Psoas muscle (tissue), 8 donors: ENCODE measurements around the gene FGF19. TPM values are rescaled to one million over a fixed set of nuclear protein-coding genes. Genes with fewer than 3 reads are reported as not detected.

Experiments used
- ATAC-seq, 4 donors: fragments of 200-7000 bp; cut with Tn5 transposase; one replicate each; pipeline ENCODE4 v1.9.1; 2020; ENCODE audit warnings: moderate library complexity in 3 of 4, mild to moderate bottlenecking in 2 of 4
- DNase-seq, 2 donors: peaks; one replicate each; pipeline ENCODE4 v3.0.0-alpha.2; 2020
- H3K27ac ChIP-seq: fragments of 200-600 bp; one replicate; pipeline ENCODE4 v1.8.0; 2022
- H3K27me3 ChIP-seq, 3 donors: fragments of 200-600 bp in 1 of 3; one replicate each; pipeline versions ENCODE4 v1.6.1 to v1.8.0; 2013 to 2022; ENCODE audit warnings: low read length in 2 of 3, mild to moderate bottlenecking in 2 of 3, moderate library complexity in 1 of 3; ENCODE audit not compliant: insufficient read depth in 3 of 3
- H3K36me3 ChIP-seq, 2 donors: fragments of 200-600 bp in 1 of 2; one replicate each; pipeline versions ENCODE4 v1.6.1 to v1.8.0; 2013 to 2022; ENCODE audit warnings: low read depth in 1 of 2, mild to moderate bottlenecking in 1 of 2, moderate library complexity in 1 of 2; ENCODE audit not compliant: insufficient read depth in 1 of 2
- H3K4me1 ChIP-seq: fragments of 200-600 bp; one replicate; pipeline ENCODE4 v1.8.0; 2022
- H3K4me3 ChIP-seq: fragments of 200-600 bp; one replicate; pipeline ENCODE4 v1.8.0; 2022; ENCODE audit warnings: mild to moderate bottlenecking
- H3K9me3 ChIP-seq: fragments of 200-600 bp; one replicate; pipeline ENCODE4 v1.8.0; 2022
- WGBS, 3 donors: extraction: QIAGEN DNeasy Blood & Tissue Kit; methylation state at CpG; one replicate each; pipeline versions ENCODE4 v1.1.6 to v1.1.7; 2013; 5-methylcytosine and 5-hydroxymethylcytosine counted together
- intact Hi-C, 2 donors: fragments of 100-400 bp; cut with DNase I; formaldehyde crosslinking; loops; one replicate each; pipeline versions ENCODE4 v1.11.0 to v1.14.2; 2022
- long read RNA-seq, 2 donors: library from polyadenylated mRNA; unstranded; transcript quantifications; one replicate each; pipeline ENCODE4 v2.0.0, GENCODE V29; 2021
- polyA plus RNA-seq, 3 donors: library from polyadenylated mRNA; stranded (reverse); fragments of 200-250 nt; gene quantifications; one replicate each; pipeline ENCODE4 v1.2.3, GENCODE V29; 2013
- total RNA-seq, 4 donors: library from RNA; stranded (reverse); fragmentation: NEBNext Ultra II Directional in 2 of 4; extraction: Animal tissue kit (Norgen Biotek cat#: 25700) in 2 of 4; gene quantifications; one replicate each; pipeline versions ENCODE4 v1.2.1 to v1.2.4, GENCODE V29; 2021 to 2023
- TF ChIP-seq, protein P1 (sequence below): fragments of 200-600 bp; IDR thresholded peaks from one replicate; pipeline ENCODE4 v1.8.0; 2022; ENCODE audit warnings: antibody characterized with exemption
- donor health status: healthy with polysubstance abuse.
- donor health status: DM: no; HTN: no; CAD: no; lungs with moderate emphysema.
- donor health status: Bipolar disorder and iron deficiency.
- donor health status: healthy.
- donor health status: DM: yes; HTN: yes; CAD: no.
- donor health status: DM: no; HTN: no; CAD: no.
- donor health status: DM: no; HTN: no; CAD: no.
- donor health status: DM: yes; HTN: yes; CAD: no.

Gene FGF19, protein sequence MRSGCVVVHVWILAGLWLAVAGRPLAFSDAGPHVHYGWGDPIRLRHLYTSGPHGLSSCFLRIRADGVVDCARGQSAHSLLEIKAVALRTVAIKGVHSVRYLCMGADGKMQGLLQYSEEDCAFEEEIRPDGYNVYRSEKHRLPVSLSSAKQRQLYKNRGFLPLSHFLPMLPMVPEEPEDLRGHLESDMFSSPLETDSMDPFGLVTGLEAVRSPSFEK
- total RNA-seq (not detected), polyA plus RNA-seq (not detected)
- long read RNA-seq, donor 1, result 0 reads
- long read RNA-seq, donor 2, result 0 reads

DNA sequence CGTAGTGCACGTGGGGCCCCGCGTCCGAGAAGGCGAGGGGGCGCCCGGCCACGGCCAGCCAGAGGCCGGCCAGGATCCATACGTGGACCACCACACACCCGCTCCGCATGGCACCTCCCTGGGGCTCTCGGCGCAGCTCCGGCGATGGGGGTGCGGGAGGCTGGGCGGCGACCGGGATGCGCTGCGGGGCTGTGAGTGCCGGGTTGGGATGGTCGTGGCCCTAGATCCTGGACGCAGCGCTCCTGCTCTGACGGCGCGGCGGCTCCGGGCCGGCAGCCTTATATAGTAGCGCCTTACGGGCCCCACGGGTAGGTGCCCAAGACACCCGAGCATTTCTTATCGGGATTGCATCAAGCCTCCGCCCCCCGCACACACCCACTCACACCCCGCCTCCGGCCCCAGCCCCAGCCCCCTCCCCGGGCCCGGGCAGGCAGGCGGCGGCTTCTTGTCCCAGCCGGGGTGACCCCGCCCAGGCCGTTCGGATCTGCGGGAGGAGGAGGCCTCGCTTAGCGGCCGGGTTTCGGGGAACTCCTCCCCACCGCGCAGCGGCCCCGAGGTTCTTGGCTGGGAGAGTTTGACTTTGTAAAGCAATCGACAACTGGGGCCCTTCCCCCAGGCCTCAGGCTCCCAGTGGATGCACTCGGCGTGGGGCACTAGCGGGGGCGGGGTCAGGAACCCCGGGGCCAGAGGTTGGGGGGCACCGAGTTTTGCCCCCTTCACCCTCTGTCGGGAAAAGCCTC is at the start of gene FGF19:
TSS of gene FGF19 (minus strand) at position 255 of the 740 bp plus-strand sequence. CDS start at position 109, 146 bp downstream.
- peak within 1 kb of the TSS; percentile 11 for H3K4me3 ChIP-seq
- TF ChIP-seq, protein P1, sequence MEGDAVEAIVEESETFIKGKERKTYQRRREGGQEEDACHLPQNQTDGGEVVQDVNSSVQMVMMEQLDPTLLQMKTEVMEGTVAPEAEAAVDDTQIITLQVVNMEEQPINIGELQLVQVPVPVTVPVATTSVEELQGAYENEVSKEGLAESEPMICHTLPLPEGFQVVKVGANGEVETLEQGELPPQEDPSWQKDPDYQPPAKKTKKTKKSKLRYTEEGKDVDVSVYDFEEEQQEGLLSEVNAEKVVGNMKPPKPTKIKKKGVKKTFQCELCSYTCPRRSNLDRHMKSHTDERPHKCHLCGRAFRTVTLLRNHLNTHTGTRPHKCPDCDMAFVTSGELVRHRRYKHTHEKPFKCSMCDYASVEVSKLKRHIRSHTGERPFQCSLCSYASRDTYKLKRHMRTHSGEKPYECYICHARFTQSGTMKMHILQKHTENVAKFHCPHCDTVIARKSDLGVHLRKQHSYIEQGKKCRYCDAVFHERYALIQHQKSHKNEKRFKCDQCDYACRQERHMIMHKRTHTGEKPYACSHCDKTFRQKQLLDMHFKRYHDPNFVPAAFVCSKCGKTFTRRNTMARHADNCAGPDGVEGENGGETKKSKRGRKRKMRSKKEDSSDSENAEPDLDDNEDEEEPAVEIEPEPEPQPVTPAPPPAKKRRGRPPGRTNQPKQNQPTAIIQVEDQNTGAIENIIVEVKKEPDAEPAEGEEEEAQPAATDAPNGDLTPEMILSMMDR, result no peak
- DNase-seq, result no peak
- H3K9me3 ChIP-seq, result no peaks in the 10 kb centered on the region
- ATAC-seq, result no peak
- intact Hi-C loops, result no loop called here
- whole genome bisulfite sequencing, 3 donors, result 0 to 1% (median 1%) methylated on average over 31 to 67 of the region's 67 CpGs
- peaks cover 0 to 85% (median 26%) of the 10 kb centered on the region in 3 donors for H3K27me3 ChIP-seq
- peaks cover 6% of the 10 kb centered on the region for H3K4me1 ChIP-seq
- H3K36me3 ChIP-seq, result no peaks in the 10 kb centered on the region
- H3K27ac ChIP-seq, result no peak within 1 kb of the TSS

DNA sequence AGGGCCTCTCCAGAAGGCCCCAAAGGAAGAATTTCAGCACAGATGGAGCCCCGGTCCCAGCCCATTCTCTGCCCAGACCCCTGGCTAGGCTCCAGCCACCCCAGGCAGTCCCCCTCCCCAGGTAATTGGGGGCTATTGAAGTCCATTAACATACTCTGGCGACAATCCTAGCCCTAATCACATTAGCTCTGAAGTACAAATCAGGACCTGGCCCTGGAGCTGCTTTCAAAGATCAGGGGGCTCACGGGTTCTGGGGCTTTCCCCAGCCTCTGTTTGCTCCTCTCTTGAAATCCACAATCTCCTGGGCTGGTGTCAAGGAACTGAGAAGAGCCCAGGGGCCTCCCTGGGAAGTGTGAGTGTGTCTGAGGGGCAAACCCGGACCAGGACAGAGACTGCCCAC is 49.1 kb upstream of the FGF19 start:
- intact Hi-C loops, result no loop called here
- H3K9me3 ChIP-seq, result no peaks in the 10 kb centered on the region
- 11 to 14% (median 13%) methylated on average over 4 of the region's 4 CpGs for WGBS, 3 donors
- TF ChIP-seq, protein P1, result no peak
- ATAC-seq, result no peak
- peaks cover 0 to 5% (median 0%) of the 10 kb centered on the region in 3 donors for H3K27me3 ChIP-seq
- H3K4me3 ChIP-seq, result no peak overlapping the region
- DNase-seq, result no peak
- H3K4me1 ChIP-seq, result no peaks in the 10 kb centered on the region
- no peak overlapping the region for H3K27ac ChIP-seq
- no peaks in the 10 kb centered on the region for H3K36me3 ChIP-seq

- no peak for ATAC-seq
- no peaks in the 10 kb centered on the region for H3K9me3 ChIP-seq
- peak in 1 of 2 donors; percentile 9 for DNase-seq
- 66 to 73% (median 67%) methylated on average over 11 of the region's 11 CpGs for WGBS, 3 donors
- no peaks in the 10 kb centered on the region for H3K4me1 ChIP-seq
- TF ChIP-seq, protein P1, result no peak
- H3K27me3 ChIP-seq, result peaks cover 0 to 12% (median 5%) of the 10 kb centered on the region in 3 donors
- no peak overlapping the region for H3K4me3 ChIP-seq
- no peak overlapping the region for H3K27ac ChIP-seq
- no peaks in the 10 kb centered on the region for H3K36me3 ChIP-seq
- intact Hi-C loops, result no loop called here
These were observed 47.2 kb upstream of the FGF19 start for GRCh38 chr11:69750875-69751597.

DNA sequence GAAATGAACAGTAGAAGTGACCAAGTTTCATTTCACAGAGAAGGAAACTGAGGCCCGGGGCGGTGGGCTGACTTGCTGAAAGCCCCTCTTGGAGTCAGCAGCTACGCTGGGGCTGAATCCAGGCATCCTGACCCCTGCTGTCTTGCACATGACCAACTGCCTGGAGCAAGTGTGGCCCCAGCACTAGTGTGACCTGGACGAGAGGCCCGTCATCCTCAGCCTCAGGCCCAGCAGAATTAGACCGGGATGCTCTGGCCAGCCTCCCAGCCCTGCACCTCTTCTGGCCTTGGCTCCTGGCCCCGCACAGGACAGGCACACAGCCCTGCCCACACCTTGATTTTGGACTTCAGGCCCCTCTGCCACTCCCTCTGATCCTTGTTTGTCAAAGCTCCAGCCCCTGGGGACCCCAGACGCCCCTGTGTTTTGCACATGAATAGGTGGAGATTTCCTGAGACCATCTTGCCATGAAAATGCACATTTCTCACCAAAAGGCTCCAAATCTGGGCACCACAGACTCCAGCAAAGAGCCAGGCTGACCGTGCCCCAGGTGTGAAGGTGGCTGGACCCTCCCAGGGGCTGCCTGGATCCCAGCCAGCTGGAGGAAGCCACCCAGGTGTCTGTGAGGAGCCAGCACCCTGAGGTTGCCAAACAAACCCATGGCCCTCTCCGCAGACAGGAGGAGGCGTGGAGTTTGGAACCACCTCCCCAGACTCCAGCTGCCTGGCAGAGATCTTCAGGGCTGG is 46.5 kb upstream of the FGF19 start:
- H3K27me3 ChIP-seq, result peaks cover 0 to 20% (median 8%) of the 10 kb centered on the region in 3 donors
- H3K4me3 ChIP-seq, result no peak overlapping the region
- TF ChIP-seq, protein P1, result no peak
- DNase-seq (no peak), ATAC-seq (no peak)
- WGBS, 3 donors, result 54 to 65% (median 59%) methylated on average over 11 of the region's 11 CpGs
- no peaks in the 10 kb centered on the region for H3K9me3 ChIP-seq
- intact Hi-C loops, result no loop called here
- no peak overlapping the region for H3K27ac ChIP-seq
- no peaks in the 10 kb centered on the region for H3K4me1 ChIP-seq
- no peaks in the 10 kb centered on the region for H3K36me3 ChIP-seq
